Stimulated activated CD8-positive, alpha-beta memory T cell treated with anti-CD3 and anti-CD28 coated beads, Interleukin-4, amount 100 ng/mL, for 4 hours (primary cell): ENCODE data around the gene MICAL1.

Experiments
- DNase-seq, 2 donors: peaks; one replicate each; pipeline ENCODE4 v3.0.0-alpha.2; 2020; ENCODE audit warnings: low read depth in 2 of 2, low spot score in 1 of 2

MICAL1 gene

DNA sequence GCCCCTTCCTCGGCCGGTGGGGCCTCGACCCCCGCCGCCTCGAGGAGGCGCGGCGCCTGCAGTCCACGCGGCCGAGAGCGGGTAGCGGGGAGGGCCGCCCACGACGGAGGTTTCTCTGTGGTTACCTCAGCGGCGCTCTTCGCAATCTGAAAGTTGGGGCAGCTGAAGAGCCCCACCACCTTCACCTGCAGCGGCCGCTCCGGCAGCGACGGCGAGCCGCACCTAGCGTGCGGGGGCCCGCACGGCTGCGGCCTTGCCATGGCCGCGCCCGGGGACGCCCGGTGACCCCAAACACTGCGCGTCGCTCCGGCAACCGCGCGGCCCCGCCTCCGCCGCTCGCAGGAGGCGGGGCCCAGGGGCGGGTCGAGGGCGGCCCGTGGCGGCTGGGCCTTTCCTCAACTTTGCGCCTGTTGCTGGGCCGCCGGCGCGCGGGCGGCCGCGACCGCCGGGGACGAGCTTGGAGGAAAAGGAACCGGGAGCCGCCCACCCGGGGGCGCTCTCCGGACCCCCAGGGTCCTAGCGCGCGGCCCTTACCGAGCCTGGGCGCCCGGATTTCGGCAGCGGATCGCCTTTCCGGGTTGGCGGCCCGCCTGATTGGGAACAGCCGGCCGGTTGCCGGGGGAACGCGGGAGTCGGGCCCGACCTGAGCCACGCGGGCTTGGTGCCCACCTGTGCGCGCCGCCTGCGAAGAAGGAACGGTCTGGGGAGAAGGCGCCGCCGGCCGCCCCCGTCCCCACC is 15.1 kb downstream of the MICAL1 start, which contains the start of the genes PPIL6 and SMPD2:
TSS of gene PPIL6 (minus strand) at position 298 of the 738 bp plus-strand sequence. CDS start at position 260, 38 bp downstream.
TSS of gene SMPD2 (plus strand) at position 394 of the 738 bp plus-strand sequence. CDS start 398 bp downstream, outside the sequence.
- DNase-seq: peak; percentile 28 to 71

DNA sequence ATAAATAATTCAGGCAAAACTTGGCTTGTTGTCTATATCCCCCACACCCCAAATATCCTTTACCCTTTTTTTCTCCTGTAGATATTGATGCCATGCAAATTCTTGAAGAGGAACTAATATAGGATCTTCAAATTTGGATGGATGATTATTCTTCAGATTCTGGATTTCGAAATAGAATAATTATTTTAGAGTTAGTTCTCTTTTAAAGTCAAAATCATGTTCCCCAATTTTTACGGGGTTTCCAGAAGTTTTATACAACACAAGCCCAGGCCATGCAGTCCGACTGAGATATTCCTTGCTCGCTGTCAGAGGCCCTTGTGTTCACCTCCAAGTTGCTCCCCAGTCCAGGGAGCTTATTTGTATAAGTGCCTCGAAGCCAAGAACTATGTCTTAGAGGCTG is 19.5 kb downstream of the MICAL1 start:
- DNase-seq: no peak

DNA sequence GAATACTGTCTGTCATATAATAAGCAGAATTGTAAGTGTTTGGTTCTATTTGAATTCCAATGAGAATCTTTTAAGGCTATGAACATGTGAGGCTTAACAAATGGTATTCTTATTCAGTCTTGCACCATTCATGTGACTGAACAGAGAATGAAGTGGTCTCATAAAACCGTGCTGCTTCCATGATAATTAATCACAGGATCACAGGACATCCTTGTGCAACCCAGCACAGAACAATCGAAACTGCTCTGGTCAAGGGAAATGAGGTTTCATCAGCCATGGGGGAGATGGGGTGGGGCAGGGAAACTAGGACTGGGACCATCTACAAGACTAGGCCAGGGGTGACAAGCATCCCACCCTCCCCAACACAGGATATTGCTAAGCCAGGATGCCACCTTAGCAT is 21.1 kb downstream of the MICAL1 start:
- DNase-seq: no peak

DNA sequence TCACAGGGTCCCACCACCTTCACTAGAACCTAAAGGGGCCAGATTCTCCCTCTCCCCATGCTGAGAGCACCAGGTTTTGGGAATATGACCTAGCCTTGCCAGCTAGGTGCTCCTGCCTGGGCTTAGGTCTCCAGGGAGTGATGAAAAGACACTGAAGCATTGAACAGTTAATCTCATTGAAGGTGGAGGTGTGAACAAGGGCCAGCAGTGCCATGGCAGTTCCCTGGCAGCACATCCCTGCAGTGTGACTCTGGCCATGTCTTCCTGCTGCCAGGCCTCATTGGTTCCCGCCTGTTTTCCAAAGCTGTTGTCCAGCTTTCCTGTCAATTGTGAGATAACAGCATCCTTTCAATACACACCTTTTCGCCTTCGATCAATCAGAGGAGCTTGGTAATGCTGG is 26.1 kb downstream of the MICAL1 start:
- DNase-seq: no peak

DNA sequence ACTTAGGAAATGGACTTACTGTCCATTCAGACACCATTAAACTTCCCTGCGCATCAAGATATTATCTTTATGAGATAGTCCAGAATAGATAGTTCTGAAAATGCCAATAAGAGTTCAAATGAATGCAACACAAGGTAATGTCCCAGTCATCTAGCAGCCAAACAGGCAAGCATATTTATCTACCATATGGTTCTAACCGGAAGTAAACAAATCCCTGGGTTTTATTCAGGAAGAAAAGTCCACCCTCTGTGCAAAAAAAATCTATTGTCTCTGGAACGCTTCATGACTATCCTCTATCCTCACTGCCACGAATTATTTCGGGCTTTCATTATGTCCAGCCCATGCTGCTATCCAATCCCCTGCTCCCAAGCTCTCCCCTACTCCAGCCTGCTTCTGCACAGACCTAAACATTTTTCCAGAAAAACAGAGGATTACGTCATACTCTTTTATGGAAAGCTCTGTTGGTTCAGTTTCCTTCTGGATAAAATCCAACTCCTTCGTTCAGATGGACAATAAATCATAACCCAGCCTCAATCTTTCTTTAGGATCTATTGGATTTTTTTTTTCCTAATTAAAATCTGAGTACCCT is 26.6 kb downstream of the MICAL1 start:
- no peak for DNase-seq

DNA sequence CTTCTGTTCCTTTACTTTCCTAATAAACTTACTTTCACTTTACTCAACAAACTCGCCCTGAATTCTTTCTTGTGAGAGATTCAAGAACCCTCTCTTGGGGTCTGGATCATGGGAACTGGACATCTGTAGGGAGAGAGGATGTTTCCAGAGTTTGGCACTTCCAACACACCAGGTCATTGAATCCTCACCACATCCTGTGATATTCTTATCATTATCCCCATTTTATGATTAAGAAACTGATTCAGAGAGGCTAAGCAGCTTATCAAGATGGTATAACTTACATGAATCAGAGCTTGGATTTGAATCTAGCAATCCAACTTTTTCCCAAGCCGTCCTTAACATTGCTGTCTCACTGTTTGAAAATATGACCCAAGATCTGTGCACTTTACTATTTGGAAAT is 30.6 kb downstream of the MICAL1 start:
- DNase-seq: no peak

DNA sequence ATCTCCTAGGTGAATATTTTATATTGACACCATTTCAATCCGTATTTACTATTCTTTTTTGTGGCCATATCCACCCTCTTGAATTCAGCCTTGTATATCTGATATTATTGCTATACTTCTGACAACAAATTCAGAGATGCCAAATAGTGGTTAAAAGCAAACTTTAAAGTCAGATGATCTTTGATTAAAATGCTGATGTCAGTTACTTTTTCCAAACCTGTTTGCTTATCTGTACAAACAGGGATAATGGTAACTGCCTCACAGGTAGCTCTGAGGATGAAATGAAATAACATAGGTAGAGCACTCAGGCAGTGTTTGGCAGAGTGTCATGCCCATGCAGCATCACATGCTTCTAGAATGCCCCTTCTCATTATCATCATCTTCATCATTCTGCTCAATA is 34.4 kb downstream of the MICAL1 start:
- DNase-seq: no peak

DNA sequence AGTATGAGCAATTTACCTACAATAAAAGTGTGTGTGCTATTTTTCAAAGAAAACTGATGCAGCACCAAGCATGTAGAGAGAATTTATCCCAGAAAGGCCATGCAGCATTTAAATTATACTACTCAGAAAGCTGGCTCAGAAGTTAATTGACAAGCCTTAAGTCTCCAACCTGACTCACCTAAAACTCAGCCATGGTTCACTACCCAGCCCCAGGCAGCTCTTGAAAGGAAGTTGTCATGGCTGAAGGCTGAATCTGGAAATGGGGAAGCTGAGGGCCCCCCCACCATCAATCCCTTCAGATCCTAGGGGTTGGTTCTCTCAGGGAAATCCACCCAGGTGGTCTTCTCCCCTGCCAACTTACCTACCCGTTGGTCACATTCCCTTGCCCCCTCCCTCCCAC is 34.8 kb downstream of the MICAL1 start:
- no peak for DNase-seq

DNA sequence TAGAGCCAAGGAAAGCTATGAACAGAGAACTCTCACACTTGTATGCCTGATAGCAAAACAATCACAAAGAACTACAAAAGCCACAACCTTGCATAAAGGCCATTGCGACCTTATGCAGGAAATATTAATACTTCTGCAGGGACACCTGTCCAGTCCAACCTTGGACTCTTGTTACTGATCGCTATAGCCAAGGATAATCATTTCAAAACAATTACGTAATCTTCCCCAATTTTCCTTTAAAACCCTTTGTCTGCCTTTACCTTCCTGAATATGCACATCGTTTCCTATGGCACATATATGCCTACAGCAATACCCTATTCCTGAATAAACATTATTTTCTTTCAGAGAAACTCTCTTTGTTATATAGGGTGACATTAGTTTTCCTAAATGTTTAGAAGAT is 37.9 kb downstream of the MICAL1 start:
- no peak for DNase-seq

DNA sequence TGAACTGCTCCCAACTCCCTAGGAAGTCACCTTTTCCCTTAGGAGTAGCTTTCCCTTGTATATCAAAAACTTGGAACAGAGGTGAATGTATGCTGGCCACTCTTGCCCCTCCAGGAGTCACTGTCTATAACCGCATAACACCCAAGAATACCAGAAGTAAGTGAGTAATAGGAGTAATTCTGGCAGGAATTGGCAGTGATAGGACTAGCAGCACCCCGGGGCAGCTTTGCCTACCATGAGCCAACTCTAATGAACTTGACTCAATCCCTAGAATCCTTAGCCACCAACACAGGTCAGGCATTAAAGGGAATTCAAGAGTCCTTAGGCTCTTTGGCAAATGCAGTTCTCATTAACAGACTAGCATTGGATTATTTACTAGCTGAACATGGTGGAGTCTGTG is 44.5 kb downstream of the MICAL1 start:
- no peak for DNase-seq

DNA sequence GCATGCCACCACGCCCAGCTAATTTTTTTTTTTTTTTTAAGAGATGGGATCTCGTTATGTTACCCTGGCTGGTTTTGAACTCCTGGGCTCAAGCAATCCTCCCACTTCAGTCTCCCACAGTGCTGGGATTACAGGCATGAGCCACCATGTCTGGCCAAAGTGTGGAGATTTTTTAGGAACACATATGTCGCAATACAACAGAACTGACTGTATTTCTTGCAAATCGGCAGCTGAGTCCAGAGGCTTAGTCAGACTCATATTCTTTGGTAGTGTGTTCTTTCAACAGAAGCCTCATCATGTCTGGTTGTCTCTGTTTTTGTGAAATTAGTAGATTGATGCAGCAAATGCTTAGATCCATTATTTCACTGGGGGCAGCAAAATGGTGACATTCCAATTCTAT is 49.4 kb downstream of the MICAL1 start:
- no peak for DNase-seq

DNA sequence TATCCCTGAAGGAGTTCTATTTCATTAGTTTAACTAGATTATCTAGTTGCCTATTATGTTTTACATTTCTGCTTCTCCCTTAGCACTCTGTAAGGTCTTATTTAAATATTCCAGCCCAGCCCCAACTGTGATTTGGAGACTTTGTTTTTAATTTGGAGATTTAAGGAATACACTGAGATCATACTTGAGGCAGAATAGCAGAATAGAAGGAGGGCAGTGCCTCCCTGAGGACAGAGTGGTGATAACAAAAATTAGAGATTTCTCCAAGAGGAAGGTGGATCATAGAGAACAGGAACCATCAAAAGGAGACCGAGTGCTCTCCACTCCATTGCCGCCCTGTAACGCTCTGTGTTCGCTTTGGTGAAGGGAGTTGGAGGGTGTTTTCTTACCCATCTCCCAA is 58.6 kb downstream of the MICAL1 start:
- no peak for DNase-seq

DNA sequence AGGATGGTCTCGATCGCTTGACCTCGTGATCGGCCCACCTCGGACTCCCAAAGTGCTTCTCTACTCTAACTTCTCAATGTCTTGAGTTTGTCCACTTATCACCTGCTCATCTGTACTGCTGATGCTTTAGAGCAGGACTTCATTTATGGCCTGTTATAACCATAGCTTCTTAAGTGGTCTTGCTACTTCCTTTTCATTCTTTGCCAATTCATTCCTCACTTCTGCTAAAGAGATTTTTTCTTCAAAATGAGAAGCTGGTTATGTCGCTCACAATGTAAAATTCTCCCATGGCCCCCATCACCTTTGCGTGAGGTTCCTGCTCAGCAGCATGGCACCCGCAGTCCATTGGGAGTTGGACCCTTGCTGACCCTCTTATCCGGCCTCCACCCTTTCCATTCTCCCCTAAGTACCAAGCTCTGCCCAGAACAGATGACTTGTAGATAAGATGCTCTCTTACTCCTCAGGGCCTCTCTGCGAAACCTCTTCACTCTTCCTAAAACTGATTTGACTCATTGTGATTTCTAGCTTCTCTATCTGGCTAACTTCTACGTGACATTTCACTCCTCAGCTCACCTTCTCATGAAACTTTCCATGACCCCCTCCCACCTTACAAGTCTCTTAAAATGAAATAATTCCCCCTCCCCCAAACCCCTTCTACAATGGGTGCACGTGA is 59.4 kb downstream of the MICAL1 start:
- no peak for DNase-seq
